ENCODE data around the gene CDR2. TPM values are rescaled to one million over a fixed set of nuclear protein-coding genes. Genes with fewer than 3 reads are reported as not detected.

Gene CDR2
- total and polyA plus RNA-seq, 9 of the 15 experiments (the other 6 are each of a cell fraction or from before 2014, with no cell fraction given) = 4.6 to 30.3 (median 19.9) TPM

- TF ChIP-seq HDAC3 (IDR thresholded peaks at IDR 0.05; ENCODE audit: borderline replicate concordance, partially characterized antibody) (no peak), ZBED1 (IDR thresholded peaks at IDR 0.05) (no peak), ZNF561 (CRISPR knock-in tag; conservative IDR thresholded peaks at IDR 0.05) (no peak), RHOXF2B (CRISPR knock-in tag; conservative IDR thresholded peaks at IDR 0.05) (no peak), ZNF778 (CRISPR knock-in tag; IDR thresholded peaks at IDR 0.05) (no peak), BCL6 (CRISPR knock-in tag; IDR thresholded peaks at IDR 0.05) (no peak)
Observed at GRCh38 chr16:22380529-22380928, 6.1 kb upstream of the CDR2 start (continued).

GRCh38 chr16:22379656-22380055 lies 5.2 kb upstream of the CDR2 start:
- Histone ChIP-seq H3K79me2 (ENCODE audit: control insufficient read depth, insufficient read depth, low read length) (no peaks in the 10 kb centered on the region), H3K36me3 (ENCODE audit: control insufficient read depth, insufficient read depth, low read length) (no peaks in the 10 kb centered on the region), H3K9me3 (replicated peaks; ENCODE audit: control insufficient read depth, insufficient read depth, low read depth, low read length) (no peaks in the 10 kb centered on the region), H3K4me3 (no peak overlapping the region), H3K27ac (ENCODE audit: extremely low read depth, low read depth, low read length) (no peak overlapping the region), H3K9ac (ENCODE audit: insufficient read depth in 1 of 2, low read depth in 2 of 2, low read length in 2 of 2) (no peak overlapping the region), H3K9me1 (ENCODE audit: control insufficient read depth, insufficient read depth, low read length) (no peaks in the 10 kb centered on the region), H4K20me1 (replicated peaks; ENCODE audit: control insufficient read depth, insufficient read depth, low read length) (no peaks in the 10 kb centered on the region), H3K27me3 (ENCODE audit: control insufficient read depth in 2 of 2, insufficient read depth in 2 of 2, low read length in 2 of 2) (no peaks in the 10 kb centered on the region), H3K4me1 (replicated peaks in 1 of 2; ENCODE audit: control insufficient read depth in 2 of 2, insufficient read depth in 2 of 2, low read length in 2 of 2) (peaks cover 4 to 7% of the 10 kb centered on the region in 2 experiments; a peak in 4 of 5 replicates), H2AFZ (ENCODE audit: low read depth, low read length) (no peak overlapping the region), H3K4me2 (ENCODE audit: insufficient read depth, low read length) (no peak overlapping the region)
- ATAC-seq (no peak), FAIRE-seq (no peak), DNase-seq (ENCODE audit: extremely low read depth in 1 of 4, low spot score in 3 of 4) (no peak)
- 90% methylated on average over 7 of the region's 7 CpGs for WGBS (ENCODE audit: insufficient coverage, low coverage, missing lambda C conversion rate)
- intact Hi-C loops (cut with micrococcal nuclease) = no loop called here
- ChIA-PET CTCF (ENCODE audit: low intra/inter-chr PET ratio) (no interaction called here), POLR2A (no interaction called here)
- BruUV-seq (replicated peaks) = no TSS peak
- in situ Hi-C loops (cut with MboI) = loop anchor here (25.0 kb wide), 1 partner anchor 467 kb away; no protein-coding TSS in a partner anchor
- no peak for TF ChIP-seq HNRNPLL (IDR thresholded peaks at IDR 0.05; ENCODE audit: low read depth, low read length, poor library complexity, severe bottlenecking)
- TF ChIP-seq ZSCAN32 (CRISPR knock-in tag; IDR thresholded peaks at IDR 0.05) = no peak
- TF ChIP-seq LEF1 (IDR thresholded peaks at IDR 0.05) = no peak
- no peak for TF ChIP-seq ASH1L (IDR thresholded peaks at IDR 0.05; ENCODE audit: borderline replicate concordance, low read depth, partially characterized antibody)
- no peak for TF ChIP-seq U2AF2 (optimal IDR thresholded peaks at IDR 0.05; ENCODE audit: low read depth, low read length)
- no peak for TF ChIP-seq COPS2 (conservative IDR thresholded peaks at IDR 0.05)
- no peak for TF ChIP-seq CCNT2 (IDR thresholded peaks at IDR 0.05; ENCODE audit: borderline replicate concordance, extremely low read depth, insufficient read length, low read depth, low read length)
- TF ChIP-seq ARID3B (CRISPR knock-in tag; IDR thresholded peaks at IDR 0.05; ENCODE audit: borderline replicate concordance) = no peak
- no peak for TF ChIP-seq NBN (IDR thresholded peaks at IDR 0.05; ENCODE audit: low read depth)
